HG03432 (cell line): ENCODE data around the gene TMEM134.
"Not testable (repeated sequence)": the region's sequence is repeated elsewhere in the genome, so short reads cannot be mapped to it uniquely, and the experiment has no call there.

ENCODE experiments used
- ATAC-seq: cut with Tn5 transposase; IDR thresholded peaks from one replicate; pipeline ENCODE4 v1.9.1; 2021; ENCODE audit warnings: mild to moderate bottlenecking, moderate library complexity; ENCODE audit not compliant: unreplicated experiment

Gene TMEM134, protein sequence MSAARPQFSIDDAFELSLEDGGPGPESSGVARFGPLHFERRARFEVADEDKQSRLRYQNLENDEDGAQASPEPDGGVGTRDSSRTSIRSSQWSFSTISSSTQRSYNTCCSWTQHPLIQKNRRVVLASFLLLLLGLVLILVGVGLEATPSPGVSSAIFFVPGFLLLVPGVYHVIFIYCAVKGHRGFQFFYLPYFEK

GRCh38 chr11:67468759-67469507 is at the start of gene TMEM134:
TMEM134 (minus strand) TSS chr11:67469251; CDS start chr11:67469192, 59 bp downstream.
- ATAC-seq = peak; percentile 70

DNA sequence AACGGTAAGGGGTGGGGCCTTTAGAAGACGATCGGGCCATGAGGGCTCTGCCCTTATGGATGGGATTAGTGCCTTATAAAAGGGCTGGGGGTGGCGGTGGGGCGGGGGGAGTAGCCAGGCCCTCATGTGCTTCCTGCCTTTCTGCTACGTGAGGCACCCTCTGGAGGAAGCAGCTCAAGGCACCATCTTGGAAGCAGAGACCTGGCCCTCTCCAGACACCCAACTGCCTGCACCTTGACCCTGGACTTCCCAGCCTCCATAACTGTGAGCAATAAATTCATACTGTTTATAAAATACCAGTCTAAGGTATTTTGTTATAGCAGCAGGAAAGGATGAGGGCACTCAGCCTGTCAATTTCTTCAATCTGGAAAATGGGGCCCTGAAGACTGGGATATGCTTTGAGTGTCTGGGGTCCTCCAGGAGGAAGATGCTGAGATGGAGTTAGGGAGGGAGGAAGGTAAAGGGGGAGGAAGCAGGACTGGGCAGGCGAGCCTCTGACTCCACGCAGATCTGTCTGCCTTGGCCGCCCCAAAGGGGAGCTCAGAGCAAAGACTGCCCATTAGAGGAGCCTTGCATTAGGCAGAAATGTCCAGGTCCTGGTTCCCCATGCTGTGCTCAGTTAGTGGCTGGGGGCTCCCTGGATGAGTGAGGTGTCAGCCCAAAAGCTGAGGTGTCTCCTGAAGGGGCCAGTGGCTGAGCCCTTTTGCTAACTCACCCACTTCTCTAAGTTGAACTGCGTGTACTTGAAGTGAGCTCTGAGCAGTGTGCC is 48.9 kb upstream of the TMEM134 start:
- ATAC-seq = no peak

GRCh38 chr11:67516806-67517205 is 47.8 kb upstream of the TMEM134 start:
- no peak for ATAC-seq

GRCh38 chr11:67514116-67514515 is 45.1 kb upstream of the TMEM134 start:
- no peak for ATAC-seq

- ATAC-seq = not testable (repeated sequence)
Measured at GRCh38 chr11:67511558-67511957, 42.5 kb upstream of the TMEM134 start.

- no peak for ATAC-seq
Measured at GRCh38 chr11:67510023-67510345, 40.9 kb upstream of the TMEM134 start.

- peak; percentile 45 for ATAC-seq
Measured at GRCh38 chr11:67508486-67509121, 39.6 kb upstream of the TMEM134 start.

DNA sequence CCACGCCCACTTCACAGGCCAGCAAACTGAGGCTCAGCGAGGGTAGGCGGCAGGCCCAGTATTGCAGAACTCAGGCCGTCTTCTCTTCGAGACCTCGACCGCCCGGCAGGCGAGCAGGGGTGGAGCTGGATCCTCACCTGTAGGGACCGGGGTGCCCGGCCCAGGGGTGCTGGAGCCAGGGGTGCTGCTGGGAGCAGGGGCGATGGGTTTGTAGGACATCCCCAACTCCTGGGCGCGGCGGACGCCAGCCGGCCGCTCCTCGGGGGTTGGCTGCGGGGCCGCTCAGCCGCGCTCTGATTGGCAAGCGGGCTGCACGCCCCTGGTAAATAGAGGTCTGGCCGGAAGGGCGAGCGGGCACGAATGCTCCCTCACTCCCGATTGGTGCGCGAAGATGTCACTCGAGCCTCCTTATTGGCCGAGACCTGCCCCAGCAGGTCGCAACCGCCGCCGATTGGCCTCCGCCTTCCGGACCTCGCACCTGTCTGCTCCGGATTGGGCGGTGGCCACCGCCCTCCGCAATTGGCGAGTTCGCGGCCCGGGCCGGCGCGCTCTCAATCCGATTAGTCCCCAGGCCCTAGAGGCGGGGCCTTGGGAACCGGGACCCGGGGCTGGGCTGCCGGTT is 38.9 kb upstream of the TMEM134 start, which contains the start of gene CDK2AP2:
Gene CDK2AP2 (minus strand): TSS at position 299 of the 622 bp plus-strand sequence. CDS start 80 bp downstream, at position 219.
- ATAC-seq = peak; percentile 67

DNA sequence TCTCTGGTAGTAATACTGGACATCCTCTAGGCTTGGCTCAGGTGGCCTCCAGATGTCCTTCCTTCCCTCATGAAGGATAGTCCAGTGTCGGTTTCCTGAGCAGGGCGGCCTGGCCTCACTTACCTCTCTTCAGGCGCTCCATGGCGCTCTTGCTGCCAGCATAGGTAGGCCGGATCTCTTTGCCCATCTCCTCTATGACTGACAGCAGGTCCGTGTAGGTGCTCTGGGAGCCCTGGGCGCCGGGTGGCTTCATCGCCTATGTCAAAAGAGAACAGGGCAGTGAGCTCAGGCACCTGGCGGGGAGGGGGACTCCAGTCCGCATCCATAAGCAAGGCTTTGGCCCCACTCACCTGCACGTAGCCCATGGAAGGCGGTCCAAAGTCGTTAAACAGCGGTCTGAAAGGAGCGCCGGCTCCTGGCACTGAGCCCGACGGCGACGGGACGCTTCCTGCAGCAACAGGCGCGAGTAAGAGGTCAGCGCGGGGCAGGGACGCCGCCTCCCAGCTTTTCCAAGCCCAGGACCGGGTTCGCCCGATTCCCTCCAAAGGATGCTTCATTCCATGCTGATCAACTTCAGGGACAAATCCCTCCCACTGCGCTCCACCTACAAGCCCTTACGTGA is 38.3 kb upstream of the TMEM134 start:
- ATAC-seq = no peak

GRCh38 chr11:67506426-67507051 is 37.5 kb upstream of the TMEM134 start:
- ATAC-seq = no peak

GRCh38 chr11:67505605-67506396 is 36.8 kb upstream of the TMEM134 start:
- ATAC-seq = peak; percentile 24

DNA sequence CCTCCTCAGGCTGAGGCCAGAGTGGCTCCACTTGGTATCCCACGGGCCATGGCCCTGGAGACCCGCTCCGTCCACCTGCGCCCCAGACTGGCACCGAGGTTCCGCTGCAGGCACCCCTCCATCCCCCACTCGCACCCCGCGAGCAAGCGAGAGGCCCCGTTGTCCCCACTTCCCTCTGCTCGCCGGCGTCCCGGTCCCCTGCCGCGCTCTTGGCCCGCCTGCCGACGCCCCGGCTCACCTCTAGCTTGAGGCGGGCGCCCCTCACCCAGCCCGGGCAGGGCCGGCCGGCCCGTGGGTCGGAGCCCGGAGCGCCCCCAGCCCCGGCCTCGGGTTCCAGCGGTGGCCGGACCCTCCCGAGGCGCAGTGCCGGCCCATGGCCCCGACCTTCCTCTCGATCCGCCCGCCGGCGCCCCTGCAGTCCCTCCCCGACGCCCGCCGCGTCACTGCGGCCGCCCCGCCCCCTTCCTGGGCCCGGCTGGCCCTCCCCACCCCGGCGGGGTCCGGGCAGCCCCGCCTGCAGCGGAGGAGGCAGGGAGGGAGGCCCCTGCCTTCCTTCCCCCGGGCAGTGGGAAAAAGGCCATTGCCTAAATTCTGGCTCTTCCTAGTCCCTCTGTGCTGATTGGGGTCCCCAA is 36.0 kb upstream of the TMEM134 start, which contains the start of gene PITPNM1:
Gene PITPNM1 (minus strand): TSS at position 414 of the 632 bp plus-strand sequence. CDS start 1,183 bp downstream, outside the sequence.
- ATAC-seq = no peak

DNA sequence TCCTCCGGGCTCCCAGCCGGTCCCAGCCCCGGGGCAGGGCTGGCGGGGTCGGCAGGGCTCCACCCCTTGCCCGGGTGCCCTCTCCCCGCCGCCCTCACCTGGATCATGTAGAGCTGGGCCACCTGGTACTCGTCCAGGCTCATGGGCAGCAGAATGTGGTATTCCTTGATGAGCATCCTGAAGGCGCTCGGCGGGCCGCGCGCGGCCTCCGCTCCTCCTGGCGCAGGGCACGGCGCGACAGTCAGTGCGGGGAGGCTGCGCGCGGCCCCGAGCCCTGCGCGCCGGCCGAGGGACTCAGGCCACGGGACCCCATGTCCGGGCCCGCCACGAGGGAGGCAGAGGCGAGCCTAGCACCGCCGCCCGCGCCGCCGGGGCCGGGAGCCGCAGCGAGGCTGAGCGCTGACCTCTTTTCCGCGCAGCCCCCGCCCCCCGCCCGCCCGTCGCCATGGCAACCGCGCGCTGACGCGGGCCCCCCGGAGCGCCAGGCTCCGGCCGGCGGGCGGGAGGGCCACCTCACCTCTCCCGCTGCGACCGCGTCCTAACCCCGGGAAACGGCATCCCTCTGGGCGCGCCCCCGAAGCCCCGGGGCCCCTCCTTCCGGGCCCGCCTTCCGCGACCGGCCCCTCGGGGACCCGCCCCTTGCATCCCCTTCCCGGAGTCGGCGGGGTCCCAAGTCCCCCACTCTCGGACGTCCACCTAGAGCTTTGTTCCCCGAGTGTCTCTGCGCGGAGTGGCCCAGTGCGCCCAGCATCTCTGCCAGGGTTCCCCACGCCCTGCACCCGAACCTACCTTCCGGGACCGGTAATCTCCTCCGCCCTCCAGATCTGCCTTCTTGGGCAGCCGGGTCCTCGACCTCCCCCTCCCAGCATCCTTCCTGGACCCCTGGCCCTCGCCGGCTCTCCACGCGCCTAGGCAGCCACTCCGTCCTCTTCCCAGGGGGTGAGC is 35.2 kb upstream of the TMEM134 start:
- no peak for ATAC-seq

GRCh38 chr11:67503119-67504004 is 34.3 kb upstream of the TMEM134 start:
- ATAC-seq = no peak

GRCh38 chr11:67502328-67502979 is 33.4 kb upstream of the TMEM134 start:
- ATAC-seq = no peak

GRCh38 chr11:67501854-67502253 is 32.8 kb upstream of the TMEM134 start:
- no peak for ATAC-seq
